Hepatic stellate cell (primary cell): ENCODE data around the gene MARF1.
"Not testable (repeated sequence)": the region's sequence is repeated elsewhere in the genome, so short reads cannot be mapped to it uniquely, and the experiment has no call there.

Source experiments
- DNase-seq: peaks from one replicate; pipeline ENCODE4 v3.0.0; 2011; ENCODE audit warnings: low spot score

MARF1 gene, protein sequence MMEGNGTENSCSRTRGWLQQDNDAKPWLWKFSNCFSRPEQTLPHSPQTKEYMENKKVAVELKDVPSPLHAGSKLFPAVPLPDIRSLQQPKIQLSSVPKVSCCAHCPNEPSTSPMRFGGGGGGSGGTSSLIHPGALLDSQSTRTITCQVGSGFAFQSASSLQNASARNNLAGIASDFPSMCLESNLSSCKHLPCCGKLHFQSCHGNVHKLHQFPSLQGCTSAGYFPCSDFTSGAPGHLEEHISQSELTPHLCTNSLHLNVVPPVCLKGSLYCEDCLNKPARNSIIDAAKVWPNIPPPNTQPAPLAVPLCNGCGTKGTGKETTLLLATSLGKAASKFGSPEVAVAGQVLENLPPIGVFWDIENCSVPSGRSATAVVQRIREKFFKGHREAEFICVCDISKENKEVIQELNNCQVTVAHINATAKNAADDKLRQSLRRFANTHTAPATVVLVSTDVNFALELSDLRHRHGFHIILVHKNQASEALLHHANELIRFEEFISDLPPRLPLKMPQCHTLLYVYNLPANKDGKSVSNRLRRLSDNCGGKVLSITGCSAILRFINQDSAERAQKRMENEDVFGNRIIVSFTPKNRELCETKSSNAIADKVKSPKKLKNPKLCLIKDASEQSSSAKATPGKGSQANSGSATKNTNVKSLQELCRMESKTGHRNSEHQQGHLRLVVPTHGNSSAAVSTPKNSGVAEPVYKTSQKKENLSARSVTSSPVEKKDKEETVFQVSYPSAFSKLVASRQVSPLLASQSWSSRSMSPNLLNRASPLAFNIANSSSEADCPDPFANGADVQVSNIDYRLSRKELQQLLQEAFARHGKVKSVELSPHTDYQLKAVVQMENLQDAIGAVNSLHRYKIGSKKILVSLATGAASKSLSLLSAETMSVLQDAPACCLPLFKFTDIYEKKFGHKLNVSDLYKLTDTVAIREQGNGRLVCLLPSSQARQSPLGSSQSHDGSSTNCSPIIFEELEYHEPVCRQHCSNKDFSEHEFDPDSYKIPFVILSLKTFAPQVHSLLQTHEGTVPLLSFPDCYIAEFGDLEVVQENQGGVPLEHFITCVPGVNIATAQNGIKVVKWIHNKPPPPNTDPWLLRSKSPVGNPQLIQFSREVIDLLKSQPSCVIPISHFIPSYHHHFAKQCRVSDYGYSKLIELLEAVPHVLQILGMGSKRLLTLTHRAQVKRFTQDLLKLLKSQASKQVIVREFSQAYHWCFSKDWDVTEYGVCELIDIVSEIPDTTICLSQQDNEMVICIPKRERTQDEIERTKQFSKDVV (N-terminal part only)

DNA sequence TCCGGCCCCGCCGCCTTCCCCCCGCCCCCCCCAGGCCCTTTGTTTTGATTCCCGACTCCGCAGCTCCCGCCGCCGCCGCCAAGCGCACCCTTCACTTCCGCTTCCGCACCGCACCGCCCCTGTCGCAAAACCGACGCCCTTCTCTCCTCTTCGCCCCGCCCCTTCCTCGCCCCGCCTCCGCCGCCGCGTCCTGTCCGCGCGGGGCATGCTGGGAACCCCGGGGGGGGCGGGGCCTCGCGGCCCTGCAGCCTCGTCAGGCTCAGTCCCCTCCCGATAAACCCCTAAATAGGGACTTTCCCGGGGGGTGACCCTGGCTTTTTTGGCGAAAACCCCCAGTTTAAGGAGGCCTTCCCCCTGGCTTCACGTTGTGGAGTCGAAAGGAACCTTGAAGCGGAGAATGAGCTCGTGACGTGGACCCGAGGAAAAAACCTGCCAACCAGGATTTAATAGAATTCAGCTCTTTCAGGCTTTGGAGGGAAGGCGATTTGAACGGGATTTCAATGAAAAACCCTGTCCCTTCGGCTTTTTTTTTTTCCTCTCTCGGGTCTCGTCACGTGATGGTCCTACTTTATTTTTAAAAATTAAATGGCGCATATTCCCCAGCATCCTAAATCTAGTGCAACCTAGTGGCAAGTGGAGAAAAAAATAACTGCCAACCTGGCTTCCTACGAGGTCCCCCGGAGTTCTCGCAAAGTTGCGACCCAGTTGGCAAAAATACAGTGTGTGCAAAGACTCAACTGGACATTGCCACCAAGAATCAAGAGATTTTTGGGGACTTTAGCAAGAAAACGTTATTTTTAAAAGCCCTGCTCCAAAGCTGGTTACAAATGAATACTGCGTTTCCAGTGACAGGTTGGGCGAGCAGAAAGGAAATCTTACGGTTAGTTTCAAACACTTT, at the start of gene MARF1:
Gene MARF1, minus strand, starts transcription at position 107 of the 898 bp plus-strand sequence. CDS start 3,921 bp downstream, outside the sequence.
- peak; percentile 77 for DNase-seq

DNA sequence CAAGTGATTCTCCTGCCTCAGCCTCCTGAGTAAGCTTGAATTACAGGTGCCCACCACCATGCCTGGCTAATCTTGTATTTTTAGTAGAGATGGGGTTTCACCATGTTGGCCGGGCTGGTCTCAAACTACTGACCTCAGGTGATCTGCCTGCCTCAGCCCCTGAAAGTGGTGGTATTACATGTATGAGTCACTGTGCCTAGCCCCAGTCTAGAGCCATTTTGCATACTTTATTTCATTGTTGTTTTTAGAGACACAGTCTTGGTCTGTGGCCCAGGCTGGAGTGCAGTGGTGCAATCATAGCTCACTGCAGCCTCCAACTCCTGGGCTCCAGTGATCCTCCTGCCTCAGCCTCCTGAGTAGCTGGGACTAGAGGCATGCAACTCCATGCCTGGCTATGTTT, 49.6 kb upstream of the MARF1 start:
- not testable (repeated sequence) for DNase-seq

DNA sequence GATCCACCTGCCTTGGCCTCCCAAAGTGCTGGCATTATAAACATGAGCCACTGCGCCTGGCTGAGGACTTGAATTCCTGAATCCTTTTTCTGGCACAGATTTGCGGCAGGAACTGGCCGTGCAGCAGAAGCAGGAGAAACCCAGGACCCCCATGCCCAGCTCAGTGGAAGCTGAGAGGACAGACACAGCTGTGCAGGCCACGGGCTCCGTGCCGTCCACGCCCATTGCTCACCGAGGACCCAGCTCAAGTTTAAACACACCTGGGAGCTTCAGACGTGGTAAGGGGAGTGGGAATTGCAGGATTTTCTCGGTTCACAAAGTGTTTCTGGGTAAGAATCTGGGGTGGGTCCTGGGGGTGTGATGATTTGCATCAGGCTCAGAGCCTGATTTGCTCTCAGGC, 48.1 kb upstream of the MARF1 start:
- no peak for DNase-seq

DNA sequence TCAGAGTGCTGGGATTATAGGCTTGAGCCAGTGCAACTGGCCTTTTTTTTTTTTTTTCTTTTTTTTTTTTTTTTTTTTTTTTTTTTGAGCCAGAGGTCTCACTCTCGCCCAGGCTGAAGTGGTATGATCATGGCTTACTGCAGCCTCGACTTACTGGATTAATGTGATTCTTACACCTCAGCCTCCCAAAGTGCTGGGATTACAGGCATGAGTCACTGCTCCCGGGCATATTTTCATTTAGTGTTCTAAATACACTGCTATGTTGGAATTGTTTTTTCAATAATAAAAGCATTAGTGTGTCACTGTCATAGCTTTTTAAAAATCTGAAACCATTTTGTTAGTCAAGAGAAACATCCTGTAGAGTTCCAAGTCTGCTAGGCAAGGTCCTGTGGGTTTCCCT, 47.3 kb upstream of the MARF1 start:
- DNase-seq: peak; percentile 48

DNA sequence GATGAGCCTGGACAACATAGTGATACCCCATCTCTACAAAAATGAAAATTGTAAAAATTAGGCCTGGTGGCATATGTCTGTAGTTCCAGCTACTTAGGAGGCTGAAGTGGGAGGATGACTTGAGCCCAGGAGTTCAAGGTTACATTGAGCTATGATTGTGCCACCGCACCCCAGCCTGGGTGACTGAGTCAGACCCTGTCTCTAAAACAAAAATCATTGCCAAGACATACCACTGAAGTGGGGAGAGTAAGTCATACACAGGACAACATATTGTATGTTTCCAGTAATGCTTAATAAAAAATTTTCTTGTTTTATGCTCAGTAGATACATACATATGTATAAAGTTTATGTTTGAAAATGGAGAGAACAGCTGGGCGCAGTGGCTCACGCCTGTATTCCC, 46.3 kb upstream of the MARF1 start:
- DNase-seq: no peak

DNA sequence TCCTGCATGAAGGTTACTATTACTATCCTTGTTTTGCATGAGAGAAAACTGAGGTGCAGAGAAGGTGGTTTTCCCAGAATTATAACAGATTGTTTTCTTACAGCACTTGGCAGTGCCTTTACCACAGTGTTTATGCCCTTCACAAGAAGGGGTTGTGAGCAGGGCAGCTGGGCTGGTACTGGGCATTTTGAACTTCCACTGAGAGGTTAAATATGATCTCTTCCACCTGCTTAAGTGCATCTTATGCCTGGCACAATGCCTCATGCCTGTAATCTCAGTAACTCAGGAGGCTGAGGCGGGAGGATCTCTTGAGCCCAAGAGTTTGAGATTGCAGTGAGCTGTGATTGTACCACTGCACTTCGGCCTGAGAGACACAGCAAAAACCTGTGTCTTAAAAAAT, 43.3 kb upstream of the MARF1 start:
- no peak for DNase-seq

DNA sequence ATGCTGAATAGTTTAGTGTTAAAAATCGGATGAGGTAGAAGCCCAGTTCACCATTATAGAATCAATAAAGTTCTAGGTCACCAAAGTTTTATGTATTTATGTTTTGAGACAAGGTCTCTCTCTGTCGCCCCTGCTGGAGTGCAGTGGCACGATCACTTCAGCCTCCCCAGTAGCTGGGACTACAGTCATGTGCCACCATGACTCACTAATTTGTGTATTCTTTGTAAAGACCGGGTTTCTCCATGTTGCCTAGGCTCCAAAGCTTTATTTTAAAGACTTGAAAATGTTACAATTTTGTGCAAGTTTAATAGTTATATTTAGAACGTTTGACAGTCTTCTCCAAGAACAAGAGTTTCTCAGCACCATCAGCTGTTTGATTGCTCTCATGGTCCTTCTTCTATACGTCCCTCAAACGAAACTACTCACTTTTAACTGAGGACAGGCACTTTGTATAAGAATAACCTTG, 39.2 kb upstream of the MARF1 start:
- peak; percentile 63 for DNase-seq

DNA sequence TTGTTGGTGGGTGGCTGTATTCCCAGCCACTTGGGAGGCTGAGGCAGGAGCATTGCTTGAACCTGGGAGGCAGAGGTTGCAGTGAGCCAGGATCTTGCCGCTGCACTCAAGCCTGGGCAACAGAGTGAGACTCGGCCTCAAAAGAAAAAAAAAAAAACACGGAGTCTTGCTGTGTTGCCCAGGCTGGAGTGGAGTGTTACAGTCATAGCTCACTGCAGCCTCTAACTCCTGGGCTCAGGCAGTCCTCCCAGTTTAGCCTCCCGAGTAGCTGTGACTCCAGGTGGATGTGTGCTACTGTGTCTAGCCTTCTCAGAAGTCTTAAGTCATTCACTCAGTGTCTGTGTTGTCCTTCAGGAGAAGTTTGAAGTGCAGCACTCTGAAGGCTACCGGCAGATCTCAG, 34.5 kb upstream of the MARF1 start:
- DNase-seq: no peak

DNA sequence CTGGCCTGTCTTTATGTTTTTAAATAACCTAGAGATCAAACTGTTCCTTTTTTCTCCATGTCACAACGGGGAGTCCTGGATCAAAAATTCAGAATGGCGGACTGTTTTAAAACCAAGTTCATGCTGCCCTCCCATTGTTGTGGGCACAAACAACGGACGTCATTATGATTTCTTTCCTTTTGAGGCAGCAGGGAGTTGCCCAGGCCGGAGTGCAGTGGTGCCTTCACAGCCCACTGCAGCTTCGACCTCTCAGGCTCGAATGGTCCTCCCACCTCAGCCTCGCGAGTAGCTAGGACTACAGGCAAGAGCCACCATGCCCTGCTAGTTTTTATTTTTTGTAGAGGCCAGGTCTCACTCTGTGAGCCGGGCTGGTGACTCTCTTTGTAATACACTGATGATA, 33.6 kb upstream of the MARF1 start:
- no peak for DNase-seq

DNA sequence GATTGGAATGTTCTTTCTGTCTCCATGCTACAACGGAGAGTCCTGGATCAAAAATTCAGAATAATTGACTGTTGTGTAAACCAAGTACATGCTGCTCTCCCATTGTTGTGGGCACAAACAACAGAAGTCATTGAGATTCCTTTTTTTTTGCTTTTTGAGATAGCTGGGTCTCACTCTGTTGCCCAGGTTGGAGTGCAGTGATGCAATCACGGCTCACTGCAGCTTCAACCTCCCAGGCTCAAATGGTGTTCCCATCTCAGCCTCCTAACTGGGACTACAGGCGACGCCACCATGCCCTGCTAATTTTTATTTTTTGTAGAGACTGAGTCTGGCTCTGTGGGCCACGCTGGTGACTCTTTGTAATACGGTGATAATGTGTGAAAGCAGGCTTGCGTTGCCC, 31.6 kb upstream of the MARF1 start:
- no peak for DNase-seq

DNA sequence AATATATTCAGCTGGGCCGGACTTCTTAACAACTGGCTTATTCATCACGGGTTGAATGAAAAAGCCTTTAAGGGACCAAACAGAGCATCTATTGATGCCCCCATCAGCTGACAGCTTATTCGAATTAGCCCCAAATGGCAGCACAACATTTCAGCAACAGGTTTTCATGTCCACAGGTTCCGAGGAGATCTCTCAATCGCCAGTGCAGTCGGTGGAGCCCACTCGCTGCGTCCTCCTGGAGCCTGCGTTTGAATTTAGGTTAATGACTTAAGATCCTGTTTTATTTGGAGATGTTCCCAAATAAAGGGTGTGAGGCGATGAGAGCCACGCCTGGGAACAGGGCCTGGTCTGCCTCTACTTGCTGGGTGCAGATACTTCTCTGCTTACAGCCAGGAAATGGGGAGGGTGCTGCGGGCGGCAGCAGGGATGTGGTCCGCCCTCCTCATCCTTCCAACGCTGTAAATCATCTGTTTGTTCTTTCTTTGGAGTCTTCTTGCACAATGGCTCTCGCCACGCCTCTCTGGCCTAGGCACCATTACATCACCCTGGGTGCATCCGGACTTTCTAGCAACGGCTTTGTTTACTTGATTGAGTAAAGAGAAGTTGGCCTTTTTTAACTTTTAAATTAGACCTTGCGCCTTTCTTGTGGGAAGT, 29.7 kb upstream of the MARF1 start:
- peak; percentile 88 for DNase-seq

DNA sequence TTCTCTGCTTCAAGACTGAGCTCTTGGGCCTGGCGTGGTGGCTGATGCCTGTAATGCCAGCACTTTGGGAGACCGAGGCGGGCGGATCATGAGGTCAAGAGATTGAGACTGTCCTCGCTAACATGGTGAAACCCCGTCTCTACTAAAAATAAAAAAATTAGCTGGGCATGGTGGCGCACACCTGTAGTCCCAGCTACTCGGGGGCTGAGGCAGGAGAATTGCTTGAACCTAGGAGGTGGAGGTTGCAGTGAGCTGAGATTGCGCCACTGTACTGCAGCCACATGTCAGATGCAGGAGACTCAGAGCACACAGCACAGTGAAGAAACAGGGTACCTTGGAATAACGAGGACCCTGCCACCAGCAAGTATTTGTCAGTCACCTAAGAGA, 29.2 kb upstream of the MARF1 start:
- DNase-seq: not testable (repeated sequence)

DNA sequence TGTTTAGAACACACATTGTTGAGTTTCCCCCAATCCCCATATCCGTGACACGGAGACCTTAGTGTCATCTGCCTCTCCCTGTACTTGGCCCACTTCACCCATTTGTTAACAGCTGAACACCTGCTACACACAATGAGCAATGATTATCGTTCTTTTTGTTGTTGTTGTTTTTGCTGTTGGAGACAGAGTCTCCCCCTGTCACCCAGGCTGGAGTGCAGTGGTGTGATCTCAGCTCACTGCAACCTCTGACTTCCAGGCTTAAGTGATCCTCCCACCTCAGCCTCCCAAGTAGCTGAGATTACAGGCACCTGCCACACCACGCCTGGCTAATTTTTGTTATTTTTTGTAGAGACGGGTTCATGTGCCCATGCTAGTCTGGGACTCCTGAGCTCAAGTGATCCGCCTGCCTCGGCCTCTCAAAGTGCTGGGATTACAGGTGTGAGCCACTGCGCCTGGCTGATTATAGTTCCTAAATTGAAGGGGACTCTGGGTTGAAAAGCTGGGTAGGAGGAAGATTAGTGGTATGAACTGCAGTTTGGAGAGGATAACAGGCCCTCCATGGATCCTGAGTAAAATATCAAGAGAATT, 28.7 kb upstream of the MARF1 start:
- no peak for DNase-seq

DNA sequence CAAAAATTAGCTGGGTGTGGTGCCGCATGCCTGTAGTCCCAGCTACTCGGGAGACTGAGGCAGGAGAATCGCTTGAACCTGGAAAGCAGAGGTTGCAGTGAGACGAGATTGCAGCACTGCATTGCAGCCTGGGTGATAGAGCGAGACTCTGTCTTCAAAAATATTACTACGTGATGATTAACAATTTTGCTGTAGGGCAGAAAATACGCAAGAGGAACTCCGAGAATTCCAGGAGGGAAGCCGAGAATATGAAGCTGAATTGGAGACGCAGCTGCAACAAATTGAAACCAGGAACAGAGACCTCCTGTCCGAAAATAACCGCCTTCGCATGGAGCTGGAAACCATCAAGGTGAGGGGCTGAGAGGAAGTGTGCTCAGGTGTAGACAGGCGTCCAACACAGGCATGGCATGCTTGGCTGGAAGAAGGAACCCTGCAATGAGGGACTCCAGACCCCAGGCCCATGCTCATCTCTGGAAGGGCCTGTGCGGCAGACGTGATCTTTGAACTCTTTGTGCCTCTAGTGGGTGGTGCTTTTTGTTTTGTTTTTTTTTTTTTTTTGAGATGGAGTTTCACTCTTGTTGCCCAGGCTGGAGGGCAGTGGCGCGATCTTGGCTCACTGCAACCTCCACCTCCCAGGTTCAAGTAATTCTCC, 24.3 kb upstream of the MARF1 start:
- no peak for DNase-seq

DNA sequence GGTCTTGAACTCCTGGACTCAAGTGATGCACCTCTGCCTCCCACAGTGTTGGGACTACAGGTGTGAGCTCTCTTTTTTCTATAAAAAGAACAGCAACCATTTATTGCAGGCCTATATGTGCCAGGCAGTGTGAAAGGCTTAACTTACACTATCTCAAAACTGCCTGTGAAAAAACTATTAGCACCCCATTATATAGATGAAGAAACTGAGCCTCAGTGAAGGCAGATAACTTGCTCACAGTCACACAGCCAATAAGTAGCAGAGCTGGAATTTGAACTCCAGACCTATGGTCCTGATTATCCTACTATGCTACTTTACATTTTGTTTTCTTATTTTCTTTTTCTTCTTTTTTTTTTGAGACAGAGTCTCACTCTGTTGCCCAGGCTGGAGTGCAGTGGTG, 22.2 kb upstream of the MARF1 start:
- no peak for DNase-seq

DNA sequence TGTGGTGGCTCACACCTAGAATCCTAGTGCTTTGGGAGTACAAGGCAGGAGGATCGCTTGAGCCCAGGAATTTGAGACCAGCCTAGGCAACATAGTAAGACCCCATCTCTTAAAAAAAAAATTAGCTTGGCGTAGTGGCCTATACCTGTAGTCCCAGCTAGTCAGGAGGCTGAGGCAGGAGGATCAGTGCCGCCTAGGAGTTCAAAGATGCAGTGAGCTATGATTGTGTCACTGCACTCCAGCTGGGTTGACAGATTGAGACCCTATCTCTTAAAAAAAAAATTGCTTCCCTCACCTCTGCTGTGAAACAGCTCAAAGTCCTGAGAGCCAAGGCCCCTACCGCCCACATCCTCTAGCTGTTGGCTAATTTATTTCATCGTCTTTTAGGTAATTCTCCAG, 17.2 kb upstream of the MARF1 start:
- no peak for DNase-seq

DNA sequence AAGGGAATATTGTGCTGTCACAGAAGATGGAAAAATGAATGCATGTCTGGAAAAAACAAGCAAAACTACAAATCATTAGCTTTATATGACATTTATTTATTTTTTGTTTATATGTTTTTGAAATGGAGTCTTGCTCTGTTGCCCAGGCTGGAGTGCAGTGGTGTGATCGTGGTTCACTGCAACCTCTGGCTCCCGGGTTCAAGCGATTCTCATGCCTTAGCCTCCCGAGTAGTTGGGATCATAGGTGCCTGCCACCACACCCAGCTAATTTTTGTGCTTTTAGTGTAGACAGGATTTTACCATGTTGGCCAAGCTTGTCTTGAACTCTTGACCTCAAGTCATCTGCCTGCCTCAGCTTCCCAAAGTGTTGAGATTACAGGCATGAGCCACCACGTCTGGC, 15.6 kb upstream of the MARF1 start:
- DNase-seq: no peak

DNA sequence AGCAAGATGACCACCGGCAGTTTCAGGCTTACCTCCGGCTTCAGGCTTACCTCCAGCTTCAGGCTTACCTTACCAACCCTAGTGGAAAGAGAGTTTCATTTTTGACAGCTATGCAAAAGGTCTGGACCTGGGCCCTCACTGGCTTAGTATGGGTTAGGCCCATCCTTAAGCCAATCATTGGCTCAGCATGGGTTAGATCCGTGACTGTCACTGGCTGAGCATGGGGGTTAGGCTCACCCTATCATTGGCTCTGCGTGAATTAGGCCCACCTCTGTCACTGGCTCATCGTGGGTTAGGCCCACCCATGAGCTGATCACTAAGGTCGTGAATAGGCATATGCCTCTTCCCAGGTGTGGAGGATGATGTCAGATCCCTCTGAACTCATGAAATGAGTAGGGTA, 15.2 kb upstream of the MARF1 start:
- DNase-seq: no peak

DNA sequence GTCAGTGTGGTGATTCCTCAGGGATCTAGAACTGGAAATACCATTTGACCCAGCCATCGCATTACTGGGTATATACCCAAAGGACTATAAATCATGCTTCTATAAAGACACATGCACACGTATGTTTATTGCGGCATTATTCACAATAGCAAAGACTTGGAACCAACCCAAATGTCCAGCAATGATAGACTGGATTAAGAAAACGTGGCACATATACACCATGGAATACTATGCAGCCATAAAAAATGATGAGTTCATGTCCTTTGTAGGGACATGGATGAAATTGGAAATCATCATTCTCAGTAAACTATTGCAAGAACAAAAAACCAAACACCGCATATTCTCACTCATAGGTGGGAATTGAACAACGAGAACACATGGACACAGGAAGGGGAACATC, 12.6 kb upstream of the MARF1 start:
- not testable (repeated sequence) for DNase-seq

DNA sequence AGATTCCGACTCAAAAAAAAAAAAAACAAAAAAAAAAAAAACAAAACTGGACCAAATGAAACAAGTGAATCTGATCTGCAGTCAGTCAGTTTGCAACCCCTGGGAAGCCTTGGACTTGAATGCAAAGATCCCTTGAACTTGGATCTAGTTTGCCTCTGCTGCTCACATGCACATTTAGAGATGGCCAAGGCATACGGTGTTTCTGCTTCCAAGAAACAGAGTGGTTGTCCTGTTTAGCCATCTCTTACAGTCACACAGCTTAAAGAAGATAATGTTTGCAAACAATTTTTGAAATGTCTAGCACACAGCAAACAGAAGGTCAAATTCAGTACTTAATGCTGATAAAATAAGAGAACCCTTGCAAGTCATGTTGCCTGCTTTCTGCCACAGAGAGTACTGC, 11.6 kb upstream of the MARF1 start:
- DNase-seq: no peak
